PC-3 (cell line): Measurements from ENCODE around the gene TCF7.

ENCODE experiments used
- EZH2phosphoT487 ChIP-seq: fragments of 300-600 bp; sonication (generic); IDR thresholded peaks from 2 replicates; pipeline ENCODE4 v1.6.1; 2018; ENCODE audit warnings: mild to moderate bottlenecking, antibody characterized with exemption, low read length, borderline replicate concordance
- TF ChIP-seq, protein P1 (sequence below): fragments of 300-600 bp; sonication (generic); conservative IDR thresholded peaks from 2 replicates; pipeline ENCODE4 v1.5.1; 2017; ENCODE audit warnings: antibody characterized with exemption, low read depth, mild to moderate bottlenecking, low read length

DNA sequence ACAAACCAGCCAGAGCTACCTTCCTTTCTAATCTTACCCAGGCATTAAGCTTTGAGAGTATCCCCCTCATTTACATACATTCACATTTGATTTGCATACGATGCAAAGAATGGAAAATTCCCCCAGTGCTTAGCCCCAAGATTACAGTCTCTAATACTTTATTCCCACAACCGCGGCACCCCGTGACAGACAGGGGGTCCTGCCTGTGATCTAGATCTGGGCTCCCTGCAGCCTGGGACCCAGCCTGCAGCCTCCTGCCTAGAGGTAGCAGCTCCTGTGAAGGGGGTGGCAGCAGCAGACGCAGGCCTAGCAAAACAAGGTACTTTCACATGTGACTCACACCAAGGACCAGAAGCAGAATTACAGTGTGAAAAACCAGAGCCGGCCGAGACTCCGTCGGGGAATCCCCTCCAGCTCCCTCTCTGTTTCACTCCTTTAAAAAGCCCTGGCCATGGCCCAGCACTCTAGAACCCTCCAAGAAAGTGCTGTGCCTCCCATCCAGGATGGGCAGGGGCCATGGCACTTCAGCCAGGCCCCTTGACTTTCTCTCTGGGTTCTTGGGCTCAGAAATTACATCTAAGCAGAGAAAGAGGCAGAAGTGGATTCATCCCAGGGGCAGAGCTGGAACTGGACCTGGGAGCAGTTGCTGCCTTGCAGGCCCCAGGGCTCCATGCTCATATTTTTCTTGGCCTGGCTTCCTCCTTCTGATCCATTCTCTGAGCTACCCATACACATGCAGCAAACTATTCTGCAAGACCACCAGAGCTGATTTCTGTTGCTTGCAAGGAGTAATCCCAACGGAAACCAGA is 14.0 kb upstream of the TCF7 start:
- TF ChIP-seq, protein P1, sequence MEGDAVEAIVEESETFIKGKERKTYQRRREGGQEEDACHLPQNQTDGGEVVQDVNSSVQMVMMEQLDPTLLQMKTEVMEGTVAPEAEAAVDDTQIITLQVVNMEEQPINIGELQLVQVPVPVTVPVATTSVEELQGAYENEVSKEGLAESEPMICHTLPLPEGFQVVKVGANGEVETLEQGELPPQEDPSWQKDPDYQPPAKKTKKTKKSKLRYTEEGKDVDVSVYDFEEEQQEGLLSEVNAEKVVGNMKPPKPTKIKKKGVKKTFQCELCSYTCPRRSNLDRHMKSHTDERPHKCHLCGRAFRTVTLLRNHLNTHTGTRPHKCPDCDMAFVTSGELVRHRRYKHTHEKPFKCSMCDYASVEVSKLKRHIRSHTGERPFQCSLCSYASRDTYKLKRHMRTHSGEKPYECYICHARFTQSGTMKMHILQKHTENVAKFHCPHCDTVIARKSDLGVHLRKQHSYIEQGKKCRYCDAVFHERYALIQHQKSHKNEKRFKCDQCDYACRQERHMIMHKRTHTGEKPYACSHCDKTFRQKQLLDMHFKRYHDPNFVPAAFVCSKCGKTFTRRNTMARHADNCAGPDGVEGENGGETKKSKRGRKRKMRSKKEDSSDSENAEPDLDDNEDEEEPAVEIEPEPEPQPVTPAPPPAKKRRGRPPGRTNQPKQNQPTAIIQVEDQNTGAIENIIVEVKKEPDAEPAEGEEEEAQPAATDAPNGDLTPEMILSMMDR: no peak
- no peak for TF ChIP-seq EZH2phosphoT487
